HG02759 (cell line): ENCODE results near the gene CYSRT1.

ENCODE experiments used
- ATAC-seq: cut with Tn5 transposase; IDR thresholded peaks from one replicate; pipeline ENCODE4 v1.9.1; 2021; ENCODE audit warnings: mild to moderate bottlenecking, moderate library complexity; ENCODE audit not compliant: unreplicated experiment

CYSRT1 gene

DNA sequence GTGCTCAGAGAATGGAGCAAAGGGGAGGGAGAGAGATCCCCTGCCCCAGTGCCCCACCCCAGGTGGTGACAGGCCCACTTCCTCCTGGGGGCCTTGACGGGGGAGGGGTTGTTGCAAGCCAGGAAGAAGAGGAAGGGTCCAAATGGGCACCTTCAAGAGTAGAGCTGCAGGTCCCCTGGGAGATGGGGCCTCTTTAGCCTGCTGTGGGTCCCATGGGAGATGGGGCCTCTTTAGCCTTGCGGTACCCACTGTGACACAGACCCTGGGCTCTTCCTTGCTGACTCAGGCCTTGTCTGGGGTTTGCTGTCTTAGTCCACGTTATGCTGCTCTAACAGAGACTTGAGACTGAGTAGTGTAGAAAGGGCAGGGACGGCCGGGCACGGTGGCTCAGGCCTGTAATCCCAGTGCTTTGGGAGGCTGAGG, 43.0 kb downstream of the CYSRT1 start:
- no peak for ATAC-seq

DNA sequence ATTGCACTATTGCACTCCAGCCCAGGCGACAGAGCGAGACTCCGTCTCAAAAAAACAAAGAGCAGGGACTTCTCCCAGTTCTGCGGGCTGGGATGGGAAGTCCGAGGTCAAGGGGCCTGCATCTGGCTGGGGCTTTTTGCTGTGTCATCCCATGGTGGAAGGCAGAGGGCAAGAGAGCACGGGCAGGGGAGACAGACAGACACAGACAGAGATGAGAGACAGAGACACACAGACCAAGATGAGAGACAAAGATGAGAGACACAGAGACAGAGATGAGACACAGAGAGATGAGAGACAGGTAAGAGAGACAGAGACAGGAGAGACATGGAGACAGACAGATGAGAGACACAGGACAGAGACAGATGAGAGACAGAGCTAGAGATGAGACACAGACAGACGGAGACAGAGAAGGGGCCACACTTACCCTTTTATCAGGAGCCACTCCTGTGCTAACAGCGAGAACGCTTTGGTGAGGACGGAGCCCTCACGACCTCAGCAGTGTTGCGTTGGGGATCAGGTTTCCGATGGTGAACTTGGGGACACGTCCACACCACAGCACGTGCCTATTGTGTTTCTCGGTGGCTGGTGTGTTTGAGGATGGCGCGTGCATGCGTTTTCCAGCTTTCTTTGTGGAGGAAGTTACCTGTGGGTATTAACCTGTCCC, 43.7 kb downstream of the CYSRT1 start:
- no peak for ATAC-seq

DNA sequence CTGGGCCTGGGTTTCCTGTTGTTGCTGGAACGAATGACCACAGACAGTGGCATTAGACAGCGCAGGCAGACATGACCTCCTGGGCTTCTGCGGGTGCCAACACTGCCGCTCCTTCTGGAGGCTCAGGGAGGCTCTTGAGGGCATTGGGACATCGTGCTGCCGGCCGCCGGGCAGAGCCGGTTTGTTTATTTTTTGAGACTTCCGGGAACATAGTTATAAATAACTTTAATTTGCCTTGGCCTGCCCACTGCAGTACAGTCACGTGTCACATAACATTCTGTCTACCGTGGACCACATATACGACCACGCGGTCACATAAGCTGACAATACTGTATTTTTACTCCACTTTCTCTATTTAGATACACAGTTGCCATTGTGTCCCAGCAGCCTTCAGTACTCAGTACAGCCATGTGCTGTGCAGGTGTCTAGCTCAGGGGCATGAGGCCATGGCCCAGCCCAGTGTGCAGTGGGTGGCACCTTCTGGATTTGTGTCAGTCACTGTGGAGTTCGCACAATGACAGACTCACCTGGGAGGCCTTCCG, 44.3 kb downstream of the CYSRT1 start:
- no peak for ATAC-seq

DNA sequence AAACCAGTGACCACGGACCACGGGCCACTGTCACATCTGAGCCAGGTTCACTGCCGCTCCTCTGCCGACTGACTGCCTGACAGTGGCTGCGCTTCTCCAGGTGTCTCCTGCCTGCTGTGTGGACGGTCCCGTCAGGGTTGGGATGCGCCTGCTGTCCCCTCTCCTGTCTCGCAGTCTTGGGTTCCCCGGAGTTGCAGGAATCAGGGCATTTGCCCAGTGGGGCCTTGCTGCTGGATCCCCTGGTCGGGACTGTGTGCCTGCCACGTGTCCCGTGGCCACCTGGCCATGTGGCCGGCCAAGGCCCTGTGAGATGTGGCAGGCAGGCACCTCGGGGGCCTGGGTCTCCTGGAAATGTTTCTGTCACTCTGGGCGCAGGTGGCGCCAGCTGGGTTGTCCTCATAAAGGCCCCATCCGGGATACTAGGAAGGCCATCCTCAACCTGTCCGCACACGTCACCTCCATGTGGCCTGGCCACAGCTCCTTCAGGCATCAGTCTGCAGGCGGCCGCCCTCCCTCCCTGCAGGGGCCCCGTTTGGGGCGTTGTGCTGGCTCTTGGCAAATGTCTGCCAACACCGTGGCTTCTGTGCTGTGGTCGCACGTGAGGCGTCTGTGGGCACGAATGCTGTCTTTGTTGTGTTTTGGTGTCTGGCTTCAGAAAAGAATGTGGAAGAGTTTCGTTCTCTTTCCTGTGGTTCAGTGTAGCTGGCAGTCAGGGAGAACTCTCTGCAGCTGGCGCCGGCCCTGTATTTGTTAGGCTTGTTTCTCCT, 46.1 kb downstream of the CYSRT1 start:
- ATAC-seq: no peak

DNA sequence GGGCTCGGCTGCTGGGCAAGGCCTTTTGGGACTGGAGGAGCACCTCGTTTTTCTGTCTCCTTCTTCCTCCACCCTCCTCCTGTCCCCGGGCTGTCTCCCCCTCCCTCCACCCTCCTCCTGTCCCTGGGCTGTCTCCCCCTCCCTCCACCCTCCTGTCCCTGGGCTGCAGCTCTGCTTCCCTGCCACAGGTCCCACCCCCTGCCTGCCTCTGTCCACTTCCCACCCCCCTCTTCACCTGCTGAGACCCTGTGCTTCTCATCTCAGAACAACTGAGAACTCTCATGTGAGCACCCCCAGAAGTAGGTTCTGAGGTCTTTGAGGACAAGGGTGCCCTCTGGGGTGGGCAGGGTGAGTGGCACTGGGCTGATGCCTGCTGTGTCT, 46.7 kb downstream of the CYSRT1 start:
- no peak for ATAC-seq

DNA sequence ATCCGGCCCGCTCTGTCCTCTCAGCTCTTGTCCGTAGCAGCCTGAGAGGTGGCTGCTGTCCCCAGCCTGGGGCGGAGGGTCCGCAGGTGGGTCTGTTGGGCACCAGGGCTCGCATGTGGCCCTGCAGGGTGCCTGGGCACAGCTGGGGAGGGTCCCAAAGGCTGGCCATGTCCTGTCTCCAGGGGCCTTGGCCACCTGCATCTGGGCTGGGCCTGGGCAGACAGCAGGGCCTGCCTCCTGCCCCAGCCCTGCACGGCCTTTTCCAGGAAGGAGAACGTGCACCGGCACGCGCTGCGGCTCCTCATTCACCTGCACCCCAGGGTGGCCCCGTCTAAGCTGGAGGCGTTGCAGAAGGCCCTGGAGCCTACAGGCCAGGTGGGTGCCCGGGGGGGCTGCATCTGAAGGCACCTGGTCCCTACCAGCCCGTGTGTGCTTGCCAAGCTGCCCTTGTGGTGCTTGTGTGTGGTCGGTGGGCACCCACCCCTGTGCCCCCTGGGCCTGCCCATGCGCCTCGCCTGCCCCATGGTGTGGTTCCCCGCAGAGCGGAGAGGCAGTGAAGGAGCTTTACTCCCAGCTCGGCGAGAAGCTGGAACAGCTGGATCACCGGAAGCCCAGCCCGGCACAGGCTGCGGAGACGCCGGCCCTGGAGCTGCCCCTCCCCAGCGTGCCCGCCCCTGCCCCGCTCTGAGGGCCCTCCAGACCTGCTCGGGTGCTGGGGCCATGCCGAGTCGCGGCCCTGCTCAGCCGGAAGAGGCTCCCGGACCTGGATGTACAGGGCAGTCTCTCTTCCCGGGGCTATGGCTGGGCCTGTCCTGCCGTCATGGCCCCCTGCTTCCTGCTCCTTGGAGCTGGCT, 47.5 kb downstream of the CYSRT1 start:
- no peak for ATAC-seq

DNA sequence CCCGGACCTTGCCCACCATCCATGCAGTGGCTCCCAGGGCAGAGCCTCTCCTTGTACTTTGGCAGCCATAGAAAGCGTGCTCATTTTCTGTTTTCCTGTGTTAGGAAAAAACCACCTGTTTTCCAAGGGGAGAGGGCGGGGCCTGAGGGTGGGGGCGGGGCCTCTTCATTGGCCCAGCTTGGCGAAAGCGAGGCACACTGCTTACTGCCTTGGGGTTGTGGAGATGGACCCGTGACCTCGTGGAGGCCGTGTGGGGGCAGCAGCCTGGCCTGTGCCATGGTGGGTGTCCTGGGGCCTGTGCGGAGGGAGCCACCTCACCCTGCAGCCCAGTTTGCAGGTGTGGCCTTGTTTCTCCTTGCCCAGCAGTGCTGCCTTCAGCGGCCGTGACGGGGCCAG, 48.1 kb downstream of the CYSRT1 start:
- ATAC-seq: no peak

DNA sequence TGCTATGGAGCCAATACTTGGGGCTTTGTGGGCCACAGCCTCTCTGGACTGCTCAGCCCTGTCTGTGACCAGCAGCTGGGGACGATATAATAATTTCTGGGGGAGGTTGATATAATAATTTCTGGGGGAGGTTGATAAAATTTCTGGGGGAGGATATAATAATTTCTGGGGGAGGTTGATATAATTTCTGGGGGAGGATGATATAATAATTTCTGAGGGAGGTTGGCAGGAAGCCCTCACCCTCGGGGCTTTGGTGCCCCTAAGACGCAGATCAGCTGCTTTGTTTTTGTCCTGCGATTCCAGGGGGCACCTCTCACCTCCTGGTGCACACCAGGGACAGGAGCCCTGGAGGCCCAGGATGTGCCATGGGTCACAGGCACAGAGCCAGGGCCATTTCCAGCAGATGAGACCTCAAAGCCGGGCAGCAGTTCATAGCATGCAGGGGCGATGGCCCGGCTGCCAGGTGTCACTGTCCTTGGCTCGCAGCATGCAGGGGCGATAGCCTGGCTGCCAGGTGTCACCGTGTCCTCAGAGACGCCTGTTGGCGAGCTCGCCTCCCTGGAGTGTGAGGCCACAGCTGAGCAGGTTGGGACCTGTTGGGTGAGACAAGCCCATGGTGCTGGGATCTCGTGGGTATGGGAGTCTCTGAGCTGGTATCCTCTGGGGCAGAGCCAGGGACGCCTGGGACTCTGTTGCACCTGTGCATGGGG, 48.8 kb downstream of the CYSRT1 start:
- no peak for ATAC-seq

DNA sequence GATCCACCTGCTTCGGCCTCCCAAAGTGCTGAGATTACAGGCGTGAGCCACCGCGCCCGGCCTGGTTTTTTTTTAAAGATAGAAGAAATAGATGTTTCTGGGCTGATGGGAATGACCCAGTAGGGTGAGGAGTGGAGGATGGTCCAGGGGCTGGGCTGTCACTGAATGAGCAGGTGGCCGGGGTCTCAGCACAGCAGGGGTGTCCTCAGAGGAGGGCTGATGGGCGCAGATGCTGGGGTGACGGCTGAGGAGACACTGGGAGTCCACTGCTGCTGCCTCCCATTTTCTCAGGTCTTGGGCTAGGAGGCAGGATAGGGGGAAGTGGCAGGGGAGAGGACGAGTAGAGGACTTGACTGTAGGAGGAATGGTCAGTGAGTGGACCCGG, 50.2 kb downstream of the CYSRT1 start:
- no peak for ATAC-seq
